Tibial nerve (tissue), 4 donors: ENCODE data around the gene SMLR1. TPM values are rescaled to one million over a fixed set of nuclear protein-coding genes. Genes with fewer than 3 reads are reported as not detected.
A peak's percentile ranks its signal among the peaks of the same experiment; 100 is the strongest.

ENCODE experiments used
- DNase-seq, 2 donors: peaks; one replicate each; pipeline ENCODE4 v3.0.0-alpha.2; 2019; ENCODE audit warnings: low spot score in 2 of 2
- H3K27ac ChIP-seq, 4 donors: fragments of 200-600 bp; sonication (generic) in 3 of 4; one replicate each; pipeline ENCODE4 v1.5.1; 2017 to 2019; ENCODE audit warnings: mild to moderate bottlenecking in 1 of 4
- H3K27me3 ChIP-seq, 2 donors: fragments of 200-600 bp; sonication (generic) in 1 of 2; one replicate each; pipeline versions ENCODE4 v1.5.1 to v1.6.0; 2017 to 2019
- H3K36me3 ChIP-seq, 3 donors: fragments of 200-600 bp; sonication (generic); one replicate each; pipeline ENCODE4 v1.5.1; 2018 to 2019
- H3K4me1 ChIP-seq, 4 donors: fragments of 200-600 bp; sonication (generic) in 3 of 4; one replicate each; pipeline ENCODE4 v1.5.1; 2017 to 2019
- H3K4me3 ChIP-seq, 4 donors: fragments of 200-600 bp; sonication (generic) in 3 of 4; one replicate each; pipeline ENCODE4 v1.5.1; 2017 to 2019; ENCODE audit warnings: mild to moderate bottlenecking in 1 of 4, moderate library complexity in 1 of 4
- H3K9me3 ChIP-seq, 4 donors: fragments of 200-600 bp; sonication (generic) in 3 of 4; one replicate each; pipeline ENCODE4 v1.5.1; 2017 to 2019
- EP300 ChIP-seq, 2 donors: sonication (generic); formaldehyde crosslinking; IDR thresholded peaks; one replicate each; pipeline ENCODE4 v1.6.1; 2017; ENCODE audit warnings: antibody characterized with exemption in 2 of 2, mild to moderate bottlenecking in 1 of 2
- POLR2A ChIP-seq, 2 donors: fragments of 450-650 bp; IDR thresholded peaks; one replicate each; pipeline ENCODE4 v1.6.1; 2017; ENCODE audit warnings: antibody characterized with exemption in 2 of 2, mild to moderate bottlenecking in 2 of 2, moderate library complexity in 2 of 2
- WGBS, 2 donors: methylation state at CpG; one replicate each; pipeline ENCODE4 v1.1.5; 2018; 5-methylcytosine and 5-hydroxymethylcytosine counted together
- total RNA-seq, 4 donors: library from RNA; depleted of rRNA; stranded (reverse); fragments of >200 nt; gene quantifications; one replicate each; pipeline ENCODE4 v1.1.0, GENCODE V29; 2016
- TF ChIP-seq, protein P1 (sequence below), 5 experiments: fragments of 200-600 bp in 3 of 5; fragments of 450-650 bp in 2 of 5; sonication (generic) in 3 of 5; IDR thresholded peaks; one replicate each; pipeline ENCODE4 v1.5.1; 2016 to 2019; ENCODE audit warnings: antibody characterized with exemption in 5 of 5, mild to moderate bottlenecking in 3 of 5, moderate library complexity in 2 of 5

Gene SMLR1
- total RNA-seq, 4 donors from 2014 or later: not detected

GRCh38 chr6:130839379-130839778 lies 12.2 kb downstream of the SMLR1 start:
- Histone ChIP-seq H3K9me3 (no peaks in the 10 kb centered on the region), H3K4me3 (no peak overlapping the region), H3K27me3 (no peaks in the 10 kb centered on the region), H3K27ac (peak overlapping the region in 2 of 4 donors; percentile 29 to 62), H3K36me3 (peaks cover 0 to 3% (median 0%) of the 10 kb centered on the region in 3 donors), H3K4me1 (peaks cover 0 to 23% (median 0%) of the 10 kb centered on the region in 4 donors)
- DNase-seq: no peak
- TF ChIP-seq POLR2A (IDR thresholded peaks at IDR 0.05): no peak
- TF ChIP-seq EP300 (IDR thresholded peaks at IDR 0.05): no peak
- TF ChIP-seq, protein P1, sequence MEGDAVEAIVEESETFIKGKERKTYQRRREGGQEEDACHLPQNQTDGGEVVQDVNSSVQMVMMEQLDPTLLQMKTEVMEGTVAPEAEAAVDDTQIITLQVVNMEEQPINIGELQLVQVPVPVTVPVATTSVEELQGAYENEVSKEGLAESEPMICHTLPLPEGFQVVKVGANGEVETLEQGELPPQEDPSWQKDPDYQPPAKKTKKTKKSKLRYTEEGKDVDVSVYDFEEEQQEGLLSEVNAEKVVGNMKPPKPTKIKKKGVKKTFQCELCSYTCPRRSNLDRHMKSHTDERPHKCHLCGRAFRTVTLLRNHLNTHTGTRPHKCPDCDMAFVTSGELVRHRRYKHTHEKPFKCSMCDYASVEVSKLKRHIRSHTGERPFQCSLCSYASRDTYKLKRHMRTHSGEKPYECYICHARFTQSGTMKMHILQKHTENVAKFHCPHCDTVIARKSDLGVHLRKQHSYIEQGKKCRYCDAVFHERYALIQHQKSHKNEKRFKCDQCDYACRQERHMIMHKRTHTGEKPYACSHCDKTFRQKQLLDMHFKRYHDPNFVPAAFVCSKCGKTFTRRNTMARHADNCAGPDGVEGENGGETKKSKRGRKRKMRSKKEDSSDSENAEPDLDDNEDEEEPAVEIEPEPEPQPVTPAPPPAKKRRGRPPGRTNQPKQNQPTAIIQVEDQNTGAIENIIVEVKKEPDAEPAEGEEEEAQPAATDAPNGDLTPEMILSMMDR (IDR thresholded peaks at IDR 0.05): no peak
- WGBS, 2 donors: 71 to 73% methylated on average over 2 of the region's 2 CpGs

DNA sequence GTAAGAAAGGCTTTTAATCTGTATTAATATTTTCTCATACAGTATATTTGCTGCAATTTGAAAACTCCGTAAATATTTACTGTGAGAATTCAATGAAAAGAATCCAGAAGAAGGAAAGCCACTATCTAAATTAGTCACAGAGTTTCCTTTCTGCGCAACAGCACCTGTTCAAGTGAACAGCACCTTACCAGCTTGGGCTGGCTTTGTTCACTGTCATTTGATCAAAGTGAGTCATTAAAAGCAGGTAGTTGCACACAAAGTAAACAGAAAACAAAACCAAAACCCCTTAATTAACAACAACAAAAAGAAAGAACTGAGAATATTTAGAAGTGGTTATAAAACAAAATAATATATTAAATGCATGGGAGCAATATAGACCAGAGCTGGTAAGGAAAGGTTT lies 12.8 kb downstream of the SMLR1 start:
- Histone ChIP-seq H3K27me3 (no peaks in the 10 kb centered on the region), H3K9me3 (no peaks in the 10 kb centered on the region), H3K4me1 (peaks cover 0 to 23% (median 0%) of the 10 kb centered on the region in 4 donors), H3K4me3 (no peak overlapping the region), H3K36me3 (peaks cover 0 to 3% (median 0%) of the 10 kb centered on the region in 3 donors), H3K27ac (peak overlapping the region in 1 of 4 donors; percentile 29)
- WGBS, 2 donors: 91 to 92% methylated on average over 2 of the region's 2 CpGs
- TF ChIP-seq POLR2A (IDR thresholded peaks at IDR 0.05) (no peak), EP300 (IDR thresholded peaks at IDR 0.05) (no peak)
- TF ChIP-seq, protein P1 (IDR thresholded peaks at IDR 0.05): no peak
- DNase-seq: no peak

GRCh38 chr6:130841128-130841728 lies 14.0 kb downstream of the SMLR1 start:
- DNase-seq: no peak
- Histone ChIP-seq H3K4me3 (no peak overlapping the region), H3K36me3 (peaks cover 0 to 3% (median 0%) of the 10 kb centered on the region in 3 donors), H3K4me1 (peaks cover 0 to 23% (median 0%) of the 10 kb centered on the region in 4 donors), H3K27me3 (no peaks in the 10 kb centered on the region), H3K27ac (peak overlapping the region in 1 of 4 donors; percentile 7), H3K9me3 (no peaks in the 10 kb centered on the region)
- no peak for TF ChIP-seq EP300 (IDR thresholded peaks at IDR 0.05)
- no peak for TF ChIP-seq POLR2A (IDR thresholded peaks at IDR 0.05)
- TF ChIP-seq, protein P1 (IDR thresholded peaks at IDR 0.05): no peak
- WGBS, 2 donors: 69 to 70% methylated on average over 4 of the region's 4 CpGs

DNA sequence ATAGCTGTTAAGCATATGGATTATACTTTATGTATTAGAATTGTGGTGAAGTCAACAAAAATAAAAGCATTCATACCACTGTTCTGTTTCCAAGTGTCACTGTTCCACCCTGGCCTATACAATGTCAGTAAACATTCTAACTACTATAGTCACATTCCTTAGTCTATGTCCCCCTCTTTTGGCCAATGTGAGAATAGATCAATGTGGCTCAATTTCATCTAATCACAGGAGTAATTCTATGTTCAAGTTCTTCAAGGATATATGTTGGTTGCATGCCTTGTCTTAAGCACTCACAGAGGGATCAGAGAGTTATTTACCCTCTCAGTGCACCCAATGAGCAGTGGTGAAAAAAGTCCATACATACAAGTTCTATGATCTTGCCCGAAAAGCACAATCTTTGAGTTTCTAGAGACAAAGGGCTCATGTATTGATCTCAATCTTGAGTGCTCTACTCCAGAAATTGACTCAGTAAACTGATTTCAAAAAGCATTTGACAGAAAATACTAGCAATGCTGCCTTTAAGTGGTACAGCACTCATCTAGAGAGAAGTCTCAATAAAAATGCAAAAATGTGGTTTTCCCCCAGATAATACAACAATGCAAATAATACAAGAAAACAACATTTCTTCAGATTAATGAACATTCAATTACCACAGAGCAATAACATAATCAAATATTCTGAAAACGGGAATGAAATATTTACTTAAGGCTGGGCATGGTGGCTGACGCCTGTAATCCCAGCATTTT lies 16.5 kb downstream of the SMLR1 start:
- Histone ChIP-seq H3K4me3 (no peak overlapping the region), H3K27ac (peak overlapping the region in 1 of 4 donors; percentile 18), H3K4me1 (peaks cover 0 to 26% (median 0%) of the 10 kb centered on the region in 4 donors), H3K27me3 (no peaks in the 10 kb centered on the region), H3K9me3 (no peaks in the 10 kb centered on the region), H3K36me3 (peaks cover 0 to 3% (median 0%) of the 10 kb centered on the region in 3 donors)
- 70 to 92% methylated on average over 3 of the region's 3 CpGs for WGBS, 2 donors
- peak in 1 of 2 donors; percentile 27 for DNase-seq
- TF ChIP-seq, protein P1 (IDR thresholded peaks at IDR 0.05): peak in 4 of 5 experiments; percentile 23 to 54 (median 30)
- TF ChIP-seq POLR2A (IDR thresholded peaks at IDR 0.05) (no peak), EP300 (IDR thresholded peaks at IDR 0.05) (no peak)

DNA sequence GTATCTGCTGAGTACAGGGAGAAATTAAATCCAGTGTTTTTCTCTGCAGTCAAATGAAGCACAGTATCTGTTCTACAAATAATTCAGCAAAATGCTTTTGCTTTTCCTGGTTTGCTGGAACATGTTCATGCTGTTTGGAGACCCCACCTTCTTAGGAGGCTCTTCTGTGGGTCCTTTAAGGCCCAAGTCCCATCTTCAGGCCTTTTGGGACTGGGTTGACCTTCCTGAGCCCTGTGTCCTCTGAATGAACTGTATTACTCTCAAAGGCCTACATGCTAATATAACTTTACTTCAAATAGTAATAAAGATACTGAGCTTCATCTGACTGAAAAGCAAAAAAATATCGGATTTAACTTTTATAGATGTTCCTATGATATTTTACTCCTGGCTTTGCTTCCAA lies 19.3 kb downstream of the SMLR1 start:
- Histone ChIP-seq H3K27ac (no peak overlapping the region), H3K4me3 (no peak overlapping the region), H3K27me3 (no peaks in the 10 kb centered on the region), H3K4me1 (peaks cover 0 to 17% (median 0%) of the 10 kb centered on the region in 4 donors), H3K36me3 (peaks cover 0 to 4% (median 0%) of the 10 kb centered on the region in 3 donors), H3K9me3 (no peaks in the 10 kb centered on the region)
- no peak for DNase-seq
- TF ChIP-seq EP300 (IDR thresholded peaks at IDR 0.05) (no peak), POLR2A (IDR thresholded peaks at IDR 0.05) (no peak)
- TF ChIP-seq, protein P1 (IDR thresholded peaks at IDR 0.05): no peak
- 56 to 66% methylated on average over 1 of the region's 1 CpG for WGBS, 2 donors
